ENCODE data around the gene SPEG. TPM values are rescaled to one million over a fixed set of nuclear protein-coding genes. Genes with fewer than 3 reads are reported as not detected.

The SPEG gene
- total RNA-seq, 1 donor from 2014 or later: 71.2 TPM

DNA sequence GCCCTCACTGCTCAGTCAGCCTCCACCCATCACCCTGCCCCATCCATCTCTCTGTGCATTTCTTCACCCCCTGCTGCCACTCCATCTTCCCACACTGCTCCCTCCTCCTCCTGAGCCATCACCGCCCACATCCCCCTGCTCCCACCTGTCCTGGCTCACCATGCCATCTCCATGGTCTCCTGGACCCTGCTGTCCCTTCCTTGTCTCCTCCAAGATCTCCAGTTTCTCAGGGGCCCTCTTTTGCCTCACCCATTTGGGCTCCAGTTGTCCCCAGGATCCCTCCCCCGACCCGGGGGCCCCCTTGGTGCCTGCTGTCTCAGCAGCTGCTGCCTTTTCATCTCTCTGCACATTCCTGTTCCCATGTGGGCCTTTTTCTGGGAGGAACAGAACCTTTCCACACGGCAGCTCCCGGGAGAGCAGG lies 10.6 kb downstream of the SPEG start:
- H3K79me2 ChIP-seq (ENCODE audit: insufficient read depth, low read length): peaks cover 49% of the 10 kb centered on the region
- Mint-ChIP-seq H3K9me3 (ENCODE audit: unreplicated experiment) (no peaks in the 10 kb centered on the region), H3K27ac (ENCODE audit: unreplicated experiment) (peak overlapping the region; percentile 58), H3K4me1 (ENCODE audit: low read depth, unreplicated experiment) (peaks cover 48% of the 10 kb centered on the region), H3K36me3 (ENCODE audit: low read depth, unreplicated experiment) (peaks cover 13% of the 10 kb centered on the region), H3K27me3 (ENCODE audit: low read depth, unreplicated experiment) (no peaks in the 10 kb centered on the region), H3K4me3 (ENCODE audit: unreplicated experiment) (peak overlapping the region; percentile 60)
- H3K4me3 ChIP-seq (ENCODE audit: insufficient read depth, low read depth, low read length): peak overlapping the region; percentile 10
- H3K27me3 ChIP-seq (ENCODE audit: insufficient read depth, low read length): no peaks in the 10 kb centered on the region
- DNase-seq (ENCODE audit: low read depth): no peak
- no peak overlapping the region for H3K27ac ChIP-seq (ENCODE audit: low read depth, low read length)
- TF ChIP-seq EZH2 (IDR thresholded peaks at IDR 0.05; ENCODE audit: insufficient read depth, low read length) (no peak), CTCF (IDR thresholded peaks at IDR 0.05; ENCODE audit: insufficient read depth, low read depth, low read length) (no peak)
- H3K4me1 ChIP-seq (ENCODE audit: insufficient read depth, low read length): peaks cover 43% of the 10 kb centered on the region
- no peak overlapping the region for H2AFZ ChIP-seq (ENCODE audit: low read depth, low read length)
- no peaks in the 10 kb centered on the region for H3K9me3 ChIP-seq (ENCODE audit: insufficient read depth, low read depth, low read length)
- H3K4me2 ChIP-seq (ENCODE audit: low read length): peak overlapping the region; percentile 73
- no peaks in the 10 kb centered on the region for H4K20me1 ChIP-seq (ENCODE audit: insufficient read depth, low read length)
- peaks cover 3% of the 10 kb centered on the region for H3K36me3 ChIP-seq (ENCODE audit: insufficient read depth, low read length)
- no peak for FAIRE-seq
- H3K9ac ChIP-seq (ENCODE audit: low read length): peak overlapping the region; percentile 50

DNA sequence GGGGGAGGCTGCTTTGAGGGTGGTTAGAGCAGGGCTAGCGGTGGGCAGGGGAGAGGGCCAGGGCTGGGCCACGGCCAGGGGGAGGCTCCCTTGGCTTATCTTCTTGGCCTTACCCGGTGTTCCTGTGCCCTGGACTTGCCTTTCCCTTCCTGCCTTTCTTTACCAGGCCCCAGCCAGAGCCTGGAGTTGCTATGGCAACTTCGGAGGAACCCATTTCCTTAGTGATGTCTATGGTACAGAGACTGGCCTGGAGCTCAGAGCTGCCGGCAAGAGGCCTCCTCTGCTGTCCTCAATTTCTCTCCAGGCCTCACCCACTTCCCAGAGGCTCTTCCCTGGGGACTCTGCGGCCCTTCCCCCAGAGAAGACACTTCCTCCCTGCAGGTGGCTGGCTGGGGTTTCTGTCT lies 11.5 kb downstream of the SPEG start:
- Histone ChIP-seq H2AFZ (ENCODE audit: low read depth, low read length) (no peak overlapping the region), H3K4me3 (ENCODE audit: insufficient read depth, low read depth, low read length) (no peak overlapping the region), H4K20me1 (ENCODE audit: insufficient read depth, low read length) (no peaks in the 10 kb centered on the region), H3K4me2 (ENCODE audit: low read length) (peak overlapping the region; percentile 73), H3K27me3 (ENCODE audit: insufficient read depth, low read length) (no peaks in the 10 kb centered on the region), H3K27ac (ENCODE audit: low read depth, low read length) (peak overlapping the region; percentile 5), H3K4me1 (ENCODE audit: insufficient read depth, low read length) (peaks cover 45% of the 10 kb centered on the region), H3K9me3 (ENCODE audit: insufficient read depth, low read depth, low read length) (no peaks in the 10 kb centered on the region), H3K79me2 (ENCODE audit: insufficient read depth, low read length) (peaks cover 54% of the 10 kb centered on the region), H3K9ac (ENCODE audit: low read length) (peak overlapping the region; percentile 48), H3K36me3 (ENCODE audit: insufficient read depth, low read length) (peaks cover 6% of the 10 kb centered on the region)
- H3K4me3 Mint-ChIP-seq (ENCODE audit: unreplicated experiment): no peak overlapping the region
- FAIRE-seq (no peak), DNase-seq (ENCODE audit: low read depth) (peak; percentile 63)
- H3K27ac Mint-ChIP-seq (ENCODE audit: unreplicated experiment): peak overlapping the region; percentile 53
- H3K27me3 Mint-ChIP-seq (ENCODE audit: low read depth, unreplicated experiment): no peaks in the 10 kb centered on the region
- no peaks in the 10 kb centered on the region for H3K9me3 Mint-ChIP-seq (ENCODE audit: unreplicated experiment)
- peaks cover 43% of the 10 kb centered on the region for H3K4me1 Mint-ChIP-seq (ENCODE audit: low read depth, unreplicated experiment)
- TF ChIP-seq CTCF (IDR thresholded peaks at IDR 0.05; ENCODE audit: insufficient read depth, low read depth, low read length) (no peak), EZH2 (IDR thresholded peaks at IDR 0.05; ENCODE audit: insufficient read depth, low read length) (no peak)
- H3K36me3 Mint-ChIP-seq (ENCODE audit: low read depth, unreplicated experiment): peaks cover 20% of the 10 kb centered on the region

DNA sequence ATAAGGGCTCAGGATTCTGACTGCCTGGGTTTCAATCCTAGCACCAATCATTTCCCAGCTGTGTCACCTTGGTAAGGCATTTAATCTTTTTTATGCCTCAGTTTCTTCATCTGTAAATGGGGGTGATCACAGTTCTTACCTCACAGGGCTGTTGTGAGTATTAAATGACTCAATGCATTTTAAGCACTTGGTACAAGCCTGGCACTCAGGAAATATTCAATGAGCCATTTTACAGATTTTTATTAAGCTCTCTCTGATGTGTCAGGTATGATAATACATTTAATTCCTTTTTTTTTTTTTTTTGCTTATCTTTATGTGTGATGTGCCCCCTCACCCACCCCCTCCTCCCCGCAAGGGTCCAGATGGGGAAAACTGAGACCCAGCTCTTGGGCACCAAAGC lies 12.0 kb downstream of the SPEG start:
- Histone ChIP-seq H3K27ac (ENCODE audit: low read depth, low read length) (no peak overlapping the region), H3K4me2 (ENCODE audit: low read length) (peak overlapping the region; percentile 73), H3K4me1 (ENCODE audit: insufficient read depth, low read length) (peaks cover 42% of the 10 kb centered on the region), H3K4me3 (ENCODE audit: insufficient read depth, low read depth, low read length) (no peak overlapping the region), H3K79me2 (ENCODE audit: insufficient read depth, low read length) (peaks cover 54% of the 10 kb centered on the region), H2AFZ (ENCODE audit: low read depth, low read length) (no peak overlapping the region), H3K9ac (ENCODE audit: low read length) (peak overlapping the region; percentile 48), H4K20me1 (ENCODE audit: insufficient read depth, low read length) (no peaks in the 10 kb centered on the region), H3K27me3 (ENCODE audit: insufficient read depth, low read length) (no peaks in the 10 kb centered on the region), H3K36me3 (ENCODE audit: insufficient read depth, low read length) (peaks cover 6% of the 10 kb centered on the region), H3K9me3 (ENCODE audit: insufficient read depth, low read depth, low read length) (no peaks in the 10 kb centered on the region)
- FAIRE-seq (peak; percentile 52), DNase-seq (ENCODE audit: low read depth) (no peak)
- Mint-ChIP-seq H3K4me1 (ENCODE audit: low read depth, unreplicated experiment) (peaks cover 40% of the 10 kb centered on the region), H3K36me3 (ENCODE audit: low read depth, unreplicated experiment) (peaks cover 21% of the 10 kb centered on the region), H3K27ac (ENCODE audit: unreplicated experiment) (no peak overlapping the region), H3K9me3 (ENCODE audit: unreplicated experiment) (no peaks in the 10 kb centered on the region), H3K27me3 (ENCODE audit: low read depth, unreplicated experiment) (no peaks in the 10 kb centered on the region), H3K4me3 (ENCODE audit: unreplicated experiment) (no peak overlapping the region)
- TF ChIP-seq EZH2 (IDR thresholded peaks at IDR 0.05; ENCODE audit: insufficient read depth, low read length) (no peak), CTCF (IDR thresholded peaks at IDR 0.05; ENCODE audit: insufficient read depth, low read depth, low read length) (no peak)
